ENCODE data around the gene AGPS. TPM values are rescaled to one million over a fixed set of nuclear protein-coding genes. Genes with fewer than 3 reads are reported as not detected.

The AGPS gene
- total and polyA plus RNA-seq, 10 of the 15 experiments (the other 5 are each of a cell fraction or from before 2014, with no cell fraction given): 7.9 to 54.2 (median 38.7) TPM

- DNase-seq (ENCODE audit: low read depth, low spot score): no peak
- BruUV-seq (replicated peaks): no TSS peak
- Histone ChIP-seq H3K27ac (ENCODE audit: control insufficient read depth, insufficient read depth) (no peak overlapping the region), H3K9me3 (replicated peaks; ENCODE audit: control insufficient read depth, insufficient read depth, low read length) (no peaks in the 10 kb centered on the region), H3K9ac (ENCODE audit: control insufficient read depth, insufficient read depth, low read length) (no peak overlapping the region), H3K4me2 (ENCODE audit: control insufficient read depth, insufficient read depth) (no peak overlapping the region), H2AFZ (ENCODE audit: control insufficient read depth, low read depth, low read length) (no peak overlapping the region), H3K79me2 (ENCODE audit: control insufficient read depth, insufficient read depth, low read length) (no peaks in the 10 kb centered on the region; the same call in 1 of the 2 replicates), H4K20me1 (ENCODE audit: control insufficient read depth, insufficient read depth) (no peaks in the 10 kb centered on the region), H3K27me3 (replicated peaks in 1 of 2; ENCODE audit: control insufficient read depth in 2 of 2, insufficient read depth in 2 of 2, low read length in 1 of 2) (no peaks in the 10 kb centered on the region), H3K36me3 (ENCODE audit: control insufficient read depth in 2 of 2, insufficient read depth in 2 of 2, low read length in 1 of 2) (no peaks in the 10 kb centered on the region), H3K4me3 (no peak overlapping the region), H3K4me1 (ENCODE audit: control insufficient read depth, insufficient read depth, low read length) (peaks cover 3% of the 10 kb centered on the region)
- ChIA-PET RAD21 (ENCODE audit: unreplicated experiment) (no interaction called here), CTCF (interaction anchor here (2.0 kb wide), 1 partner anchor 9 kb away, joined by 9 read pairs; no protein-coding TSS in a partner anchor), POLR2A (no interaction called here), SMC1A (ENCODE audit: uncharacterized antibody, unreplicated experiment) (interaction anchor here (1.6 kb wide), 1 partner anchor 11 kb away, joined by 6 read pairs; no protein-coding TSS in a partner anchor)
- in situ Hi-C loops (cut with MboI): no loop called here
- FAIRE-seq: no peak
- ATAC-seq: no peak
- 68% methylated on average over 2 of the region's 2 CpGs for WGBS (ENCODE audit: insufficient coverage, insufficient replicate concordance, low lambda C conversion rate, missing lambda C conversion rate)
- intact Hi-C loops (cut with micrococcal nuclease; ENCODE audit: unreplicated experiment): no loop called here
- TF ChIP-seq IRF3 (IDR thresholded peaks at IDR 0.05): no peak
- TF ChIP-seq MXI1 (IDR thresholded peaks at IDR 0.05; ENCODE audit: low read depth, low read length): no peak
- TF ChIP-seq NFXL1 (IDR thresholded peaks at IDR 0.05; ENCODE audit: borderline replicate concordance): no peak
- TF ChIP-seq CBFB (IDR thresholded peaks at IDR 0.05; ENCODE audit: low read depth): no peak
- TF ChIP-seq CUX1 (IDR thresholded peaks at IDR 0.05; ENCODE audit: insufficient replicate concordance, low read depth, low read length): no peak
- TF ChIP-seq ATF7 (IDR thresholded peaks at IDR 0.05; ENCODE audit: low read depth): no peak
- TF ChIP-seq POU2F2 (IDR thresholded peaks at IDR 0.05; ENCODE audit: borderline replicate concordance, low read depth, low read length): no peak
- no peak for TF ChIP-seq KDM1A (IDR thresholded peaks at IDR 0.05; ENCODE audit: borderline replicate concordance)
- no peak for TF ChIP-seq ZBTB4 (CRISPR knock-in tag; IDR thresholded peaks at IDR 0.05)
- no peak for TF ChIP-seq SIX5 (IDR thresholded peaks at IDR 0.05; ENCODE audit: low read depth, low read length, severe bottlenecking)
- TF ChIP-seq ZBTB11 (CRISPR knock-in tag; IDR thresholded peaks at IDR 0.05): no peak
- TF ChIP-seq RFX5 (IDR thresholded peaks at IDR 0.05; ENCODE audit: low read depth, low read length): no peak
These were observed 163.6 kb downstream of the AGPS start for GRCh38 chr2:177556153-177556552.
